HepG2 (cell line): ENCODE measurements around the gene TBCCD1.
"Not testable (repeated sequence)": the region's sequence is repeated elsewhere in the genome, so short reads cannot be mapped to it uniquely, and the experiment has no call there.

ENCODE experiments used
- CCAR2 ChIP-seq: fragments of 200-400 bp; formaldehyde crosslinking; optimal IDR thresholded peaks from 2 replicates; pipeline ENCODE3; 2018; ENCODE audit warnings: low read depth, mild to moderate bottlenecking, low read length, moderate library complexity
- KIAA2018 ChIP-seq: sonication (generic); formaldehyde crosslinking; IDR thresholded peaks from 2 replicates; pipeline ENCODE4 v1.5.0; 2020; ENCODE audit warnings: mild to moderate bottlenecking, missing genetic modification reagents, borderline replicate concordance

GRCh38 chr3:186531694-186532093, 35.4 kb downstream of the TBCCD1 start:
- TF ChIP-seq KIAA2018 (CRISPR knock-in tag); CCAR2: not testable (repeated sequence)
